Measurements from ENCODE around the gene BAIAP2L1. TPM values are rescaled to one million over a fixed set of nuclear protein-coding genes. Genes with fewer than 3 reads are reported as not detected.

The BAIAP2L1 gene
- total and polyA plus RNA-seq, 7 donors = 0.27 to 44.2 (median 3.0) TPM

DNA sequence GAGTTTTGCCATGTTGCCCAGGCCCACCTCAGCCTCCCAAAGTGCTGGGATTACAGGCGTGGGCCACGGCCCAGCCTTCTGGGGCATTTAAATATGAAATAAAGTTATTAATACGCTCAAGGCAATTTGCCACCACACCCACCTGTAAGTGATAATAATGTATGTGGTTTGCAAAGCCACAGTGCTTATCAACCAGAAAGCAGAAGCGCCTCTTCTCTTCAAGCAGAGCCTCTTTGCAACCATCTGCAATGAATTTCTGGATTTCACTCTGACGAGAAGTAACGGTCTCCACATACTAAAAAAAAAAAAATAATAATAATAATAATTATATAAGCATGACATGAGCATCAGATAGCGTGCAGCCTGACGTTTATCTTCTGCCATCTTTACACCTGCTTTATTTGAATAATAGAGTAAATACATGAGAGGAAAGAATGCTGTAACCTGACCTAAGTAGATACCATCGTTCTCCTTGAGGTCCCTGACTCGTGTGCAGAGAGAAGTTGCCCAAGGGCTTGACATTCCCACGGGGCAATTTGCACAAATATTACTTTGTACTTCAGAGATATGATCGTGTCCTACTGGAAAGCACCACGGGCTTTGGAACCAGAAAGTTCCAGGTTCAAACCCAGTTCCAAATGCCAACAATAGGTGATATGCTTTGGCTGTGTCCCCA is 85.4 kb downstream of the BAIAP2L1 start:
- Histone ChIP-seq H3K4me1 (no peaks in the 10 kb centered on the region), H3K9me3 (no peaks in the 10 kb centered on the region), H3K36me3 (no peaks in the 10 kb centered on the region), H3K27me3 (no peaks in the 10 kb centered on the region), H3K4me3 (no peak overlapping the region), H3K27ac (no peak overlapping the region)
- TF ChIP-seq, protein P1, sequence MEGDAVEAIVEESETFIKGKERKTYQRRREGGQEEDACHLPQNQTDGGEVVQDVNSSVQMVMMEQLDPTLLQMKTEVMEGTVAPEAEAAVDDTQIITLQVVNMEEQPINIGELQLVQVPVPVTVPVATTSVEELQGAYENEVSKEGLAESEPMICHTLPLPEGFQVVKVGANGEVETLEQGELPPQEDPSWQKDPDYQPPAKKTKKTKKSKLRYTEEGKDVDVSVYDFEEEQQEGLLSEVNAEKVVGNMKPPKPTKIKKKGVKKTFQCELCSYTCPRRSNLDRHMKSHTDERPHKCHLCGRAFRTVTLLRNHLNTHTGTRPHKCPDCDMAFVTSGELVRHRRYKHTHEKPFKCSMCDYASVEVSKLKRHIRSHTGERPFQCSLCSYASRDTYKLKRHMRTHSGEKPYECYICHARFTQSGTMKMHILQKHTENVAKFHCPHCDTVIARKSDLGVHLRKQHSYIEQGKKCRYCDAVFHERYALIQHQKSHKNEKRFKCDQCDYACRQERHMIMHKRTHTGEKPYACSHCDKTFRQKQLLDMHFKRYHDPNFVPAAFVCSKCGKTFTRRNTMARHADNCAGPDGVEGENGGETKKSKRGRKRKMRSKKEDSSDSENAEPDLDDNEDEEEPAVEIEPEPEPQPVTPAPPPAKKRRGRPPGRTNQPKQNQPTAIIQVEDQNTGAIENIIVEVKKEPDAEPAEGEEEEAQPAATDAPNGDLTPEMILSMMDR (IDR thresholded peaks at IDR 0.05) = no peak
- no peak for TF ChIP-seq POLR2A (IDR thresholded peaks at IDR 0.05)
- TF ChIP-seq EP300 (IDR thresholded peaks at IDR 0.05) = no peak
- TF ChIP-seq POLR2AphosphoS5 (IDR thresholded peaks at IDR 0.05) = no peak
- intact Hi-C loops (cut with DNase I) = no loop called here
- no peak for DNase-seq
- WGBS, 2 donors = 76 to 89% methylated on average over 13 of the region's 13 CpGs

DNA sequence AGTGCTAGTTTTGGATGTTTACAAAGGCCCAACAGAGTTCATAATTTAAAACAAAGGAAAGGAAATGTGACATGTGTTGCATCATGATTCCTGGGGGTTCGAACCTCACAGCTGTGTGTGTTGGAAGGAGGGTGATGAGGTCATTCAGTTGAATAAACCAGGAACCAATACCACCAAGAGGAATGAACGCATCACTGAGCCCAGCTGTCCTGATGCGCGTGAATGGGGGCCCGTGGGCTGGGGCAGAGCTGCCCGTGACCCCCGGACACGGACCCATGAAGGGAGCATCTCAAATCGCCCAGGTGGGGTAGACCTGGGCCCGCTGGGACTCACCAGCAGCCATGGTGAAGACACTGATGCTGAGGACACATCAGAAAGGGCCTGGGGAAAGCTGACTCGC is 86.4 kb downstream of the BAIAP2L1 start:
- TF ChIP-seq, protein P1 (IDR thresholded peaks at IDR 0.05) = no peak
- H3K36me3 ChIP-seq = no peaks in the 10 kb centered on the region
- 75 to 93% methylated on average over 11 of the region's 11 CpGs for WGBS, 2 donors

DNA sequence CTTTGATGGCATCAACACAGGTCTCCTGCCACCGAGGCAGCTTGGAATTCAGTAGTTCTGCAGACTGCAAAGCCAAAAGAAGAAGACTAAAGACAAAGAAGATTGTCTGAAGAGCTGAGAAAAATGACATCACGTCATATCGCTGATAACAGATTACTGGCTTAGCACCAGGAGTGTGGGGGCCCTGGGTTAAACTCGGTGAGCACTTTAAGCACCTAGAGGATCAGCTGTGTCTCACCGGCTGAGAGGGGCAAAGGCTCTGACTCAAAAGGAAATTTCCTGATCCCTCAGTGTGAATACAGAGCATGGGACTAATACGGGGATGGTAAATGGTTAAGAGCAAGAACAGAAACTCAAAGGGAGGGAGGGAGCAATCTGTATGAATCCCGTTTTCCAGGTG is 88.7 kb downstream of the BAIAP2L1 start:
- intact Hi-C loops (cut with DNase I) = no loop called here
- WGBS, 2 donors = 83 to 84% methylated on average over 7 of the region's 7 CpGs
- H3K9me3 ChIP-seq = no peaks in the 10 kb centered on the region
- H3K27ac ChIP-seq = no peak overlapping the region
- no peak for DNase-seq
- no peaks in the 10 kb centered on the region for H3K4me1 ChIP-seq
- no peak overlapping the region for H3K4me3 ChIP-seq
- no peaks in the 10 kb centered on the region for H3K27me3 ChIP-seq
- H3K36me3 ChIP-seq = peaks cover 0 to 16% (median 2%) of the 10 kb centered on the region in 4 donors
- TF ChIP-seq EP300 (IDR thresholded peaks at IDR 0.05) (no peak), POLR2A (IDR thresholded peaks at IDR 0.05) (no peak), POLR2AphosphoS5 (IDR thresholded peaks at IDR 0.05) (no peak)
- TF ChIP-seq, protein P1 (IDR thresholded peaks at IDR 0.05) = no peak

More for the DNA sequence above, 86.4 kb downstream of the BAIAP2L1 start:
- intact Hi-C loops (cut with DNase I) = no loop called here
- Histone ChIP-seq H3K9me3 (no peaks in the 10 kb centered on the region), H3K27me3 (no peaks in the 10 kb centered on the region), H3K4me3 (no peak overlapping the region), H3K27ac (no peak overlapping the region), H3K4me1 (no peaks in the 10 kb centered on the region)
- DNase-seq = no peak

DNA sequence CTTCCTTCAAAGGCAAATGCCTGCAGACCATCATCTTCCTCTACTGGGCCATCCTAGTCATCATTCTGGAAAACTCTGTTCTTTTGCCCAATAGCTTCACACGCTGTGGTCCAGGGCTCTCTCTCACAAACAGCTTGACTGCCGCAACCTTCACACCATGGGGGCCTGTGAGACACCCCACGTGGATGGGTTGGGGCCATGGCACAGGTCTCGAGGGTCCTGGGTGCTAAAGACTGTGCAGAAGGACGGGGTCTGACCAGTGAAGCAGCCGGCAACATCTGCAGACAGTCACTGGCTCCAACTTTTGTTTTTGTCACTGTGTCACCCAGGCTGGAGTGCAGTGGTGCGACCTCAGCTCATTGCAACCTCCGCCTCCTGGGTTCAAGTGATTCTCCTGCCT is 91.3 kb downstream of the BAIAP2L1 start:
- no peaks in the 10 kb centered on the region for H3K4me1 ChIP-seq
- H3K27ac ChIP-seq = no peak overlapping the region
- H3K9me3 ChIP-seq = no peaks in the 10 kb centered on the region
- H3K27me3 ChIP-seq = no peaks in the 10 kb centered on the region
- no peak for TF ChIP-seq POLR2AphosphoS5 (IDR thresholded peaks at IDR 0.05)
- TF ChIP-seq, protein P1 (IDR thresholded peaks at IDR 0.05) = no peak
- TF ChIP-seq EP300 (IDR thresholded peaks at IDR 0.05) = no peak
- TF ChIP-seq POLR2A (IDR thresholded peaks at IDR 0.05) = no peak
- H3K36me3 ChIP-seq = peaks cover 0 to 21% (median 2%) of the 10 kb centered on the region in 4 donors
- DNase-seq = no peak
- WGBS, 2 donors = 95 to 98% methylated on average over 8 of the region's 8 CpGs
- intact Hi-C loops (cut with DNase I) = no loop called here
- no peak overlapping the region for H3K4me3 ChIP-seq

DNA sequence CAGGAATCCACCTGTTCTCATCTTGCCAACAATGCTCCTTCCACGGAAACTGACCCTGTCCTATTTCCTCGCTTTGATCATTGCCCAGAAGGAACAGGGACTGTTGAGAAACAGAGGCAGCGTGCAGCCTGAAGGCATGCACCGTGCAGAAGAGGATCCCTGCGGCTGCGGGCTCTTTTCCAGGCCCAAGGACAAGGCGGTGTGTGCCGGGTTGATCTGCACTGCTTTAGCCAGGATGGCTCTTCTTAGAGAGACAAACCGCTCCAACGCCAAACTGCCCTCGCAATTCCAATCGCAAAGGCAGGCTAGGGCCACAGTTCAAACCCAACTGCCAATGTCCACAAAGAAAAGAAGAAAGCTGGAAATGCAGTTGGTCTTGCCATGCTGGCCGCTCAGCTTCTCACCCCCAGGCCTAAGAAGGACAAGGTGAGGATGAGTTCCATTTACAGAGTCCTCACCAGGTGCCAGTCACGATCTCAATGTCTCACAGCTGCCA is 92.9 kb downstream of the BAIAP2L1 start:
- Histone ChIP-seq H3K27ac (no peak overlapping the region), H3K27me3 (no peaks in the 10 kb centered on the region), H3K4me1 (no peaks in the 10 kb centered on the region), H3K4me3 (no peak overlapping the region), H3K9me3 (no peaks in the 10 kb centered on the region), H3K36me3 (peaks cover 0 to 21% (median 2%) of the 10 kb centered on the region in 4 donors)
- intact Hi-C loops (cut with DNase I) = no loop called here
- no peak for DNase-seq
- WGBS, 2 donors = 95 to 96% methylated on average over 14 of the region's 14 CpGs
- TF ChIP-seq POLR2AphosphoS5 (IDR thresholded peaks at IDR 0.05) (no peak), POLR2A (IDR thresholded peaks at IDR 0.05) (no peak), EP300 (IDR thresholded peaks at IDR 0.05) (no peak)
- TF ChIP-seq, protein P1 (IDR thresholded peaks at IDR 0.05) = no peak
